ENCODE measurements around the gene HEPN1. TPM values are rescaled to one million over a fixed set of nuclear protein-coding genes. Genes with fewer than 3 reads are reported as not detected.

Gene HEPN1
- total RNA-seq, 1 experiment from 2014 or later: not detected

DNA sequence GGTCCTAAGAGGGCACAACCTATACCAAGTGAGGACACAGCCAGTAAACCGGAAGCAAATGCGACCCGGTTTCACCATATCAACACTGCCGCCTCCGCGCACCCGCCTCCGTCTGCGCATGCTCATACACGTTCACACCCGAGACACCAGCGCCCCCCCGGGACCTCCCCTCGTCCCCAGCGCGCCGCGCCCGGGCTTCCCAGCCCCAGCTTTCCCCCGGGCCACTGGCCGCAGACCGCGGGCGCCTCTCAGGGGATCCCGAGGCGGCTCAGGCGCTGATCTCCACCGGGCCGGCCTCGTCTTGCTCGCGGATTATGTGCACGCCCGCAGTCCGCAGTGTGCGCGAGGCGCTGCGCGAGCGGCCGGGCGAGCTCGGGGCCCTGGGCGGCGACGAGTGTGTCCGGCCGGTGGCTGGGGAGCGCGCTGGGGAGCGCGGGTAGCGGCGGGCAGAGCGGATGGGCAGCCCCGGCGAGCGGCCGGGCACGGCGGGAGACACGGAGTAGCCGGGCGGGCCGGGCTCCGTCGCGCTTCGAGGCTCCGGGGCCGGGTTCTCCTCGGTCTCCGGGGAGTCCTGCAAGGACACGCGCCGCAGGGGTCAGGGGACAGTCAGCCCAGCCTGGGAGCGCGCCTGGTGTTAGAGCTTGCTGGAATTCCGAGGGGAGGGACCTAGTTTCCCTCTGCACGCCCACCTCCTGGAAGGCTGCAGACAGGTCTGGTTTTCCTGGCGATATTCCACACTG is 2.0 kb downstream of the HEPN1 start (continued):
- TF ChIP-seq SP1 (CRISPR knock-in tag; conservative IDR thresholded peaks at IDR 0.05): peak; percentile 71
- peak; percentile 88 for TF ChIP-seq TEAD4 (CRISPR knock-in tag; IDR thresholded peaks at IDR 0.05)
- peak; percentile 78; the same call in 1 of the 2 replicates for TF ChIP-seq CBFB (CRISPR knock-in tag; IDR thresholded peaks at IDR 0.05; ENCODE audit: low read depth)
- TF ChIP-seq, protein P1, sequence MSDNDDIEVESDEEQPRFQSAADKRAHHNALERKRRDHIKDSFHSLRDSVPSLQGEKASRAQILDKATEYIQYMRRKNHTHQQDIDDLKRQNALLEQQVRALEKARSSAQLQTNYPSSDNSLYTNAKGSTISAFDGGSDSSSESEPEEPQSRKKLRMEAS (CRISPR knock-in tag; IDR thresholded peaks at IDR 0.05): peak; percentile 96
- peak; percentile 94 for TF ChIP-seq TCF7 (CRISPR knock-in tag; IDR thresholded peaks at IDR 0.05; ENCODE audit: low read depth)
- peak; percentile 92 for TF ChIP-seq SMAD3 (CRISPR knock-in tag; IDR thresholded peaks at IDR 0.05; ENCODE audit: borderline replicate concordance)
- TF ChIP-seq, protein P2, sequence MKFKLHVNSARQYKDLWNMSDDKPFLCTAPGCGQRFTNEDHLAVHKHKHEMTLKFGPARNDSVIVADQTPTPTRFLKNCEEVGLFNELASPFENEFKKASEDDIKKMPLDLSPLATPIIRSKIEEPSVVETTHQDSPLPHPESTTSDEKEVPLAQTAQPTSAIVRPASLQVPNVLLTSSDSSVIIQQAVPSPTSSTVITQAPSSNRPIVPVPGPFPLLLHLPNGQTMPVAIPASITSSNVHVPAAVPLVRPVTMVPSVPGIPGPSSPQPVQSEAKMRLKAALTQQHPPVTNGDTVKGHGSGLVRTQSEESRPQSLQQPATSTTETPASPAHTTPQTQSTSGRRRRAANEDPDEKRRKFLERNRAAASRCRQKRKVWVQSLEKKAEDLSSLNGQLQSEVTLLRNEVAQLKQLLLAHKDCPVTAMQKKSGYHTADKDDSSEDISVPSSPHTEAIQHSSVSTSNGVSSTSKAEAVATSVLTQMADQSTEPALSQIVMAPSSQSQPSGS (CRISPR knock-in tag; IDR thresholded peaks at IDR 0.05; ENCODE audit: borderline replicate concordance, low read depth): peak; percentile 64; the same call in 1 of the 2 replicates
- peak; percentile 97; the same call in 1 of the 2 replicates for TF ChIP-seq KAT7 (CRISPR knock-in tag; IDR thresholded peaks at IDR 0.05; ENCODE audit: borderline replicate concordance)
- no peak for TF ChIP-seq EMX1 (CRISPR knock-in tag; IDR thresholded peaks at IDR 0.05)
- TF ChIP-seq, protein P3, sequence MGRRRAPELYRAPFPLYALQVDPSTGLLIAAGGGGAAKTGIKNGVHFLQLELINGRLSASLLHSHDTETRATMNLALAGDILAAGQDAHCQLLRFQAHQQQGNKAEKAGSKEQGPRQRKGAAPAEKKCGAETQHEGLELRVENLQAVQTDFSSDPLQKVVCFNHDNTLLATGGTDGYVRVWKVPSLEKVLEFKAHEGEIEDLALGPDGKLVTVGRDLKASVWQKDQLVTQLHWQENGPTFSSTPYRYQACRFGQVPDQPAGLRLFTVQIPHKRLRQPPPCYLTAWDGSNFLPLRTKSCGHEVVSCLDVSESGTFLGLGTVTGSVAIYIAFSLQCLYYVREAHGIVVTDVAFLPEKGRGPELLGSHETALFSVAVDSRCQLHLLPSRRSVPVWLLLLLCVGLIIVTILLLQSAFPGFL (CRISPR knock-in tag; IDR thresholded peaks at IDR 0.05; ENCODE audit: borderline replicate concordance): 0 out of 2 replicates have a peak, but pooled peaks have one; percentile 23
- TF ChIP-seq ZNF219 (CRISPR knock-in tag; IDR thresholded peaks at IDR 0.05; ENCODE audit: borderline replicate concordance): peak; percentile 97
- peak; percentile 93 for TF ChIP-seq CREB1 (CRISPR knock-in tag; IDR thresholded peaks at IDR 0.05)
- TF ChIP-seq ETV6 (CRISPR knock-in tag; IDR thresholded peaks at IDR 0.05): peak; percentile 96
- TF ChIP-seq FOXP1 (CRISPR knock-in tag; IDR thresholded peaks at IDR 0.05; ENCODE audit: borderline replicate concordance): peak; percentile 100
- peak; percentile 95 for TF ChIP-seq ZNF232 (CRISPR knock-in tag; IDR thresholded peaks at IDR 0.05)
- peak; percentile 98 for TF ChIP-seq ELF4 (CRISPR knock-in tag; IDR thresholded peaks at IDR 0.05; ENCODE audit: low read depth)
- TF ChIP-seq ATF1 (CRISPR knock-in tag; IDR thresholded peaks at IDR 0.05): peak; percentile 90; the same call in 1 of the 2 replicates
- peak; percentile 83 for TF ChIP-seq ZNF317 (CRISPR knock-in tag; IDR thresholded peaks at IDR 0.05; ENCODE audit: borderline replicate concordance, low read depth)
- TF ChIP-seq IRF2 (CRISPR knock-in tag; IDR thresholded peaks at IDR 0.05; ENCODE audit: borderline replicate concordance, low read depth): peak; percentile 91
- TF ChIP-seq MYBL2 (CRISPR knock-in tag; IDR thresholded peaks at IDR 0.05): peak; percentile 97
- TF ChIP-seq ZNF671 (CRISPR knock-in tag; IDR thresholded peaks at IDR 0.05): no peak
- TF ChIP-seq, protein P4, sequence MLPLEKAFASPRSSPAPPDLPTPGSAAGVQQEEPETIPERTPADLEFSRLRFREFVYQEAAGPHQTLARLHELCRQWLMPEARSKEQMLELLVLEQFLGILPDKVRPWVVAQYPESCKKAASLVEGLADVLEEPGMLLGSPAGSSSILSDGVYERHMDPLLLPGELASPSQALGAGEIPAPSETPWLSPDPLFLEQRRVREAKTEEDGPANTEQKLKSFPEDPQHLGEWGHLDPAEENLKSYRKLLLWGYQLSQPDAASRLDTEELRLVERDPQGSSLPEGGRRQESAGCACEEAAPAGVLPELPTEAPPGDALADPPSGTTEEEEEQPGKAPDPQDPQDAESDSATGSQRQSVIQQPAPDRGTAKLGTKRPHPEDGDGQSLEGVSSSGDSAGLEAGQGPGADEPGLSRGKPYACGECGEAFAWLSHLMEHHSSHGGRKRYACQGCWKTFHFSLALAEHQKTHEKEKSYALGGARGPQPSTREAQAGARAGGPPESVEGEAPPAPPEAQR (CRISPR knock-in tag; IDR thresholded peaks at IDR 0.05): no peak
- TF ChIP-seq, protein P5, sequence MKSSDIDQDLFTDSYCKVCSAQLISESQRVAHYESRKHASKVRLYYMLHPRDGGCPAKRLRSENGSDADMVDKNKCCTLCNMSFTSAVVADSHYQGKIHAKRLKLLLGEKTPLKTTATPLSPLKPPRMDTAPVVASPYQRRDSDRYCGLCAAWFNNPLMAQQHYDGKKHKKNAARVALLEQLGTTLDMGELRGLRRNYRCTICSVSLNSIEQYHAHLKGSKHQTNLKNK (CRISPR knock-in tag; IDR thresholded peaks at IDR 0.05): no peak
- peak; percentile 79 for TF ChIP-seq ZBTB21 (CRISPR knock-in tag; IDR thresholded peaks at IDR 0.05; ENCODE audit: borderline replicate concordance)
- no peak for TF ChIP-seq RORB (CRISPR knock-in tag; IDR thresholded peaks at IDR 0.05)
- peak; percentile 79 for TF ChIP-seq NR2C2 (CRISPR knock-in tag; IDR thresholded peaks at IDR 0.05)
- TF ChIP-seq, protein P6, sequence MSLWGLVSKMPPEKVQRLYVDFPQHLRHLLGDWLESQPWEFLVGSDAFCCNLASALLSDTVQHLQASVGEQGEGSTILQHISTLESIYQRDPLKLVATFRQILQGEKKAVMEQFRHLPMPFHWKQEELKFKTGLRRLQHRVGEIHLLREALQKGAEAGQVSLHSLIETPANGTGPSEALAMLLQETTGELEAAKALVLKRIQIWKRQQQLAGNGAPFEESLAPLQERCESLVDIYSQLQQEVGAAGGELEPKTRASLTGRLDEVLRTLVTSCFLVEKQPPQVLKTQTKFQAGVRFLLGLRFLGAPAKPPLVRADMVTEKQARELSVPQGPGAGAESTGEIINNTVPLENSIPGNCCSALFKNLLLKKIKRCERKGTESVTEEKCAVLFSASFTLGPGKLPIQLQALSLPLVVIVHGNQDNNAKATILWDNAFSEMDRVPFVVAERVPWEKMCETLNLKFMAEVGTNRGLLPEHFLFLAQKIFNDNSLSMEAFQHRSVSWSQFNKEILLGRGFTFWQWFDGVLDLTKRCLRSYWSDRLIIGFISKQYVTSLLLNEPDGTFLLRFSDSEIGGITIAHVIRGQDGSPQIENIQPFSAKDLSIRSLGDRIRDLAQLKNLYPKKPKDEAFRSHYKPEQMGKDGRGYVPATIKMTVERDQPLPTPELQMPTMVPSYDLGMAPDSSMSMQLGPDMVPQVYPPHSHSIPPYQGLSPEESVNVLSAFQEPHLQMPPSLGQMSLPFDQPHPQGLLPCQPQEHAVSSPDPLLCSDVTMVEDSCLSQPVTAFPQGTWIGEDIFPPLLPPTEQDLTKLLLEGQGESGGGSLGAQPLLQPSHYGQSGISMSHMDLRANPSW (CRISPR knock-in tag; conservative IDR thresholded peaks at IDR 0.05; ENCODE audit: low read depth): no peak
- TF ChIP-seq, protein P7, sequence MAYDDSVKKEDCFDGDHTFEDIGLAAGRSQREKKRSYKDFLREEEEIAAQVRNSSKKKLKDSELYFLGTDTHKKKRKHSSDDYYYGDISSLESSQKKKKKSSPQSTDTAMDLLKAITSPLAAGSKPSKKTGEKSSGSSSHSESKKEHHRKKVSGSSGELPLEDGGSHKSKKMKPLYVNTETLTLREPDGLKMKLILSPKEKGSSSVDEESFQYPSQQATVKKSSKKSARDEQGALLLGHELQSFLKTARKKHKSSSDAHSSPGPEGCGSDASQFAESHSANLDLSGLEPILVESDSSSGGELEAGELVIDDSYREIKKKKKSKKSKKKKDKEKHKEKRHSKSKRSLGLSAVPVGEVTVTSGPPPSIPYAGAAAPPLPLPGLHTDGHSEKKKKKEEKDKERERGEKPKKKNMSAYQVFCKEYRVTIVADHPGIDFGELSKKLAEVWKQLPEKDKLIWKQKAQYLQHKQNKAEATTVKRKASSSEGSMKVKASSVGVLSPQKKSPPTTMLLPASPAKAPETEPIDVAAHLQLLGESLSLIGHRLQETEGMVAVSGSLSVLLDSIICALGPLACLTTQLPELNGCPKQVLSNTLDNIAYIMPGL (CRISPR knock-in tag; IDR thresholded peaks at IDR 0.05): peak; percentile 97
- TF ChIP-seq RELA (CRISPR knock-in tag; IDR thresholded peaks at IDR 0.05; ENCODE audit: borderline replicate concordance): peak; percentile 97
